ENCODE data around the gene POLR1G.

DNA sequence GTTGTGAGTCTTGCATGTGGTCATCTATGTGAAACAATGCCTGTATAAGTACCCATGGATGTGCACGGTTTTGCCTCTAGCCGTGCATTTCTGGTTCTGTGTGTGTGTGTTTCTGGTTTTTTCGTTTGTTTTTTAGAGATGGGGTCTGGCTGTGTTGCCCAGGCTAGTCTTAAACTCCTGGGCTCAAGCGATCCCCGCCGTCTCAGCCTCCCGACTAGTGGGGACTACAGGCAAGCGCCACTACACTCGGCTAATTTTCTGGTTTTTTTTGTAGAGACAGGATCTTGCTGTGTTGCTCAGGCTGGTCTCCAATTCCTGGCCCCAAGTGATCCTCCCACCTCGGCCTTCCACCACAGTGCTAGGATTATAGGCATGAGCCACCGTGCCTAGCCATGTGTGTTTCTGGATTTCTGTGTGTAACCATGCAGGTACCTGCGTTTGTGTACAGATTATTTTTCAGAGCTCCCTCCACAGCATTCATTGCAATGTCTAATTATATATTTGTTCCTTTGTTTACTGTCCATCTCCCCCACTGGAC is 45.5 kb downstream of the POLR1G start:
- TF ChIP-seq, protein P1, sequence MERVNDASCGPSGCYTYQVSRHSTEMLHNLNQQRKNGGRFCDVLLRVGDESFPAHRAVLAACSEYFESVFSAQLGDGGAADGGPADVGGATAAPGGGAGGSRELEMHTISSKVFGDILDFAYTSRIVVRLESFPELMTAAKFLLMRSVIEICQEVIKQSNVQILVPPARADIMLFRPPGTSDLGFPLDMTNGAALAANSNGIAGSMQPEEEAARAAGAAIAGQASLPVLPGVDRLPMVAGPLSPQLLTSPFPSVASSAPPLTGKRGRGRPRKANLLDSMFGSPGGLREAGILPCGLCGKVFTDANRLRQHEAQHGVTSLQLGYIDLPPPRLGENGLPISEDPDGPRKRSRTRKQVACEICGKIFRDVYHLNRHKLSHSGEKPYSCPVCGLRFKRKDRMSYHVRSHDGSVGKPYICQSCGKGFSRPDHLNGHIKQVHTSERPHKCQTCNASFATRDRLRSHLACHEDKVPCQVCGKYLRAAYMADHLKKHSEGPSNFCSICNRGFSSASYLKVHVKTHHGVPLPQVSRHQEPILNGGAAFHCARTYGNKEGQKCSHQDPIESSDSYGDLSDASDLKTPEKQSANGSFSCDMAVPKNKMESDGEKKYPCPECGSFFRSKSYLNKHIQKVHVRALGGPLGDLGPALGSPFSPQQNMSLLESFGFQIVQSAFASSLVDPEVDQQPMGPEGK (CRISPR knock-in tag; IDR thresholded peaks at IDR 0.05; ENCODE audit: borderline replicate concordance) = no peak
- TF ChIP-seq ZNF70 (CRISPR knock-in tag; IDR thresholded peaks at IDR 0.05) (no peak), GLIS3 (CRISPR knock-in tag; IDR thresholded peaks at IDR 0.05) (no peak), BACH2 (CRISPR knock-in tag; IDR thresholded peaks at IDR 0.05; ENCODE audit: borderline replicate concordance) (no peak)
- TF ChIP-seq, protein P2, sequence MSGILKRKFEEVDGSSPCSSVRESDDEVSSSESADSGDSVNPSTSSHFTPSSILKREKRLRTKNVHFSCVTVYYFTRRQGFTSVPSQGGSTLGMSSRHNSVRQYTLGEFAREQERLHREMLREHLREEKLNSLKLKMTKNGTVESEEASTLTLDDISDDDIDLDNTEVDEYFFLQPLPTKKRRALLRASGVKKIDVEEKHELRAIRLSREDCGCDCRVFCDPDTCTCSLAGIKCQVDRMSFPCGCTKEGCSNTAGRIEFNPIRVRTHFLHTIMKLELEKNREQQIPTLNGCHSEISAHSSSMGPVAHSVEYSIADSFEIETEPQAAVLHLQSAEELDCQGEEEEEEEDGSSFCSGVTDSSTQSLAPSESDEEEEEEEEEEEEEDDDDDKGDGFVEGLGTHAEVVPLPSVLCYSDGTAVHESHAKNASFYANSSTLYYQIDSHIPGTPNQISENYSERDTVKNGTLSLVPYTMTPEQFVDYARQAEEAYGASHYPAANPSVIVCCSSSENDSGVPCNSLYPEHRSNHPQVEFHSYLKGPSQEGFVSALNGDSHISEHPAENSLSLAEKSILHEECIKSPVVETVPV (CRISPR knock-in tag; IDR thresholded peaks at IDR 0.05) = no peak
- TF ChIP-seq, protein P3, sequence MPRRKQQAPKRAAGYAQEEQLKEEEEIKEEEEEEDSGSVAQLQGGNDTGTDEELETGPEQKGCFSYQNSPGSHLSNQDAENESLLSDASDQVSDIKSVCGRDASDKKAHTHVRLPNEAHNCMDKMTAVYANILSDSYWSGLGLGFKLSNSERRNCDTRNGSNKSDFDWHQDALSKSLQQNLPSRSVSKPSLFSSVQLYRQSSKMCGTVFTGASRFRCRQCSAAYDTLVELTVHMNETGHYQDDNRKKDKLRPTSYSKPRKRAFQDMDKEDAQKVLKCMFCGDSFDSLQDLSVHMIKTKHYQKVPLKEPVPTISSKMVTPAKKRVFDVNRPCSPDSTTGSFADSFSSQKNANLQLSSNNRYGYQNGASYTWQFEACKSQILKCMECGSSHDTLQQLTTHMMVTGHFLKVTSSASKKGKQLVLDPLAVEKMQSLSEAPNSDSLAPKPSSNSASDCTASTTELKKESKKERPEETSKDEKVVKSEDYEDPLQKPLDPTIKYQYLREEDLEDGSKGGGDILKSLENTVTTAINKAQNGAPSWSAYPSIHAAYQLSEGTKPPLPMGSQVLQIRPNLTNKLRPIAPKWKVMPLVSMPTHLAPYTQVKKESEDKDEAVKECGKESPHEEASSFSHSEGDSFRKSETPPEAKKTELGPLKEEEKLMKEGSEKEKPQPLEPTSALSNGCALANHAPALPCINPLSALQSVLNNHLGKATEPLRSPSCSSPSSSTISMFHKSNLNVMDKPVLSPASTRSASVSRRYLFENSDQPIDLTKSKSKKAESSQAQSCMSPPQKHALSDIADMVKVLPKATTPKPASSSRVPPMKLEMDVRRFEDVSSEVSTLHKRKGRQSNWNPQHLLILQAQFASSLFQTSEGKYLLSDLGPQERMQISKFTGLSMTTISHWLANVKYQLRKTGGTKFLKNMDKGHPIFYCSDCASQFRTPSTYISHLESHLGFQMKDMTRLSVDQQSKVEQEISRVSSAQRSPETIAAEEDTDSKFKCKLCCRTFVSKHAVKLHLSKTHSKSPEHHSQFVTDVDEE (CRISPR knock-in tag; IDR thresholded peaks at IDR 0.05) = no peak

Measured in SK-N-SH treated with all-trans-retinoic acid at 6 μM for 48 hours (cell line).